ENCODE results near the gene ING4. TPM values are rescaled to one million over a fixed set of nuclear protein-coding genes. Genes with fewer than 3 reads are reported as not detected.

The ING4 gene
- total RNA-seq, 2 donors from 2014 or later = 21.8 to 22.6 TPM

DNA sequence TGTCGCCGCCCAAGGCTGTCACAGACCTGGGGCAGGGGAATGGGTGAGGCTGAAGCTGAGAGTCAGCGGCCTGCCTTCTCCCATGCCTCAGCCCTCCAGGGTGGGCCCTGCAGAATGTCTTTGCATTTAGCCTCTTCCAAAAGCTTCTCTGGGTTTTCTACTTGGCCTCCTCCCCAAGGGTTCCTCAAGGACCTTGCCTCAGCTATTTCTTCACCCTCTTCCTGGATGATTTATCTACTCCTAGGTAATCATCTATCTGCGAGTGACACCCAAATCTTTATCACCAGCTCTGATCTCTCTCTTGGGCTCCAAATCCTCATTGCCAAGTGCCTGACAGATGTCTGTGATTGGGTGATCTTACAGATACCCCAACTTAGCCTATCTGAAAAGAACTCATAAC, 22.4 kb downstream of the ING4 start:
- Histone ChIP-seq H3K4me3 (no peak overlapping the region), H3K4me1 (no peaks in the 10 kb centered on the region), H3K27me3 (no peaks in the 10 kb centered on the region), H3K9me3 (no peaks in the 10 kb centered on the region), H3K27ac (no peak overlapping the region), H3K36me3 (no peaks in the 10 kb centered on the region)
- DNase-seq (ENCODE audit: low spot score) = no peak
- TF ChIP-seq, protein P1, sequence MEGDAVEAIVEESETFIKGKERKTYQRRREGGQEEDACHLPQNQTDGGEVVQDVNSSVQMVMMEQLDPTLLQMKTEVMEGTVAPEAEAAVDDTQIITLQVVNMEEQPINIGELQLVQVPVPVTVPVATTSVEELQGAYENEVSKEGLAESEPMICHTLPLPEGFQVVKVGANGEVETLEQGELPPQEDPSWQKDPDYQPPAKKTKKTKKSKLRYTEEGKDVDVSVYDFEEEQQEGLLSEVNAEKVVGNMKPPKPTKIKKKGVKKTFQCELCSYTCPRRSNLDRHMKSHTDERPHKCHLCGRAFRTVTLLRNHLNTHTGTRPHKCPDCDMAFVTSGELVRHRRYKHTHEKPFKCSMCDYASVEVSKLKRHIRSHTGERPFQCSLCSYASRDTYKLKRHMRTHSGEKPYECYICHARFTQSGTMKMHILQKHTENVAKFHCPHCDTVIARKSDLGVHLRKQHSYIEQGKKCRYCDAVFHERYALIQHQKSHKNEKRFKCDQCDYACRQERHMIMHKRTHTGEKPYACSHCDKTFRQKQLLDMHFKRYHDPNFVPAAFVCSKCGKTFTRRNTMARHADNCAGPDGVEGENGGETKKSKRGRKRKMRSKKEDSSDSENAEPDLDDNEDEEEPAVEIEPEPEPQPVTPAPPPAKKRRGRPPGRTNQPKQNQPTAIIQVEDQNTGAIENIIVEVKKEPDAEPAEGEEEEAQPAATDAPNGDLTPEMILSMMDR (IDR thresholded peaks at IDR 0.05) = no peak

DNA sequence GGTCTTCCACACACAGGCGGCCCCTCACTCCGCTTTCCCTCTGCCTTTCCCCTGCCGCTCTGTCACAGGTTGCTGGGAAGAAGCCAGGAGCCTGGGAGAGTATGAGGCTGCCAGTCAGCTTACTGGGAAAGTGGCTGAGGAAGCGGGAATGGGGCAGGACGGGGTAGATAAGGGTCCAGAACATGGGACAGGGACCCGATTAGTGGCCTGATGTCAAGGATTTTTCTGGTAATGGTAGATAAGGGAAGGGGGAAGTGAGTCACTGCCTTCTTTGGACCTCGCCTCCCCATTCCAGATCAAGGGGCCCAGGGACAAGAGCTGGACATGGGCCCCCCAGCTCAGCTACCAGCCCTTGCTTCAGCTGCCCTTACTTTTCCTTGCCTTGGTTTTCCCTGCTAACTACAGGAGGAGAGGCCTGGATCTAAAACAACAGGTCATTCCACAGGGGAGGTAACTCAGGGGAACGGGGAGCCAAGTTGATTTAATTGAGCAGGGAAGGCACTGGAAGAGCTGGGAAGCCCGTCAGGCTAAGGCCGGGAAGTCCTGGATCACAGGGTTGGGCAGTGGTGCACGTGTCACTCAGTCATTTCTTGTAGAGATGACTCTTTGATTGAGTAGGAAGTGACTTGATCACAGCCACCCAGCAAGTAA, 23.6 kb downstream of the ING4 start:
- H3K36me3 ChIP-seq = no peaks in the 10 kb centered on the region
- H3K9me3 ChIP-seq = no peaks in the 10 kb centered on the region
- no peaks in the 10 kb centered on the region for H3K4me1 ChIP-seq
- TF ChIP-seq, protein P1 (IDR thresholded peaks at IDR 0.05) = no peak
- DNase-seq (ENCODE audit: low spot score) = no peak
- no peak overlapping the region for H3K4me3 ChIP-seq
- no peaks in the 10 kb centered on the region for H3K27me3 ChIP-seq
- H3K27ac ChIP-seq = no peak overlapping the region

DNA sequence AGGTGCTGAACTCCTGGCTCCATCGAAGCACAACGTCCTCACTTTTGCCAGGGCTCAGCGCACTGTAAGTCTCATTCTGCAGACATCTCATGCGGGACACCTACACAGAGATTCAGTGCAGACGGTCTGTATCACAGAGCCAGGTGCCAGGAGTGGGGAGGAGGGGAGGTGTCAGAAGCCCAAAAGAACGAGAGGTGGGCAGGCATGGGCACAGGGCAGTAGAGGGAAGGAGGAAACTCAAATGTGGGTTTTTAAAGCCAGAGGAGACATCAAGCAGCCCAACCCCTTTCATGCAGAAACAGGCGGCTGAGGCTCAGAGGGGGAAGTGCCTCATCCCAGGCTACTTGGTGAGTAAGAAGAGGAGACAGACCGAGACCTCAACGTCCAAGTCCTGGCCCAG, 24.6 kb downstream of the ING4 start:
- Histone ChIP-seq H3K9me3 (no peaks in the 10 kb centered on the region), H3K36me3 (no peaks in the 10 kb centered on the region), H3K27ac (no peak overlapping the region), H3K27me3 (no peaks in the 10 kb centered on the region), H3K4me3 (no peak overlapping the region), H3K4me1 (no peaks in the 10 kb centered on the region)
- no peak for DNase-seq (ENCODE audit: low spot score)
- TF ChIP-seq, protein P1 (IDR thresholded peaks at IDR 0.05) = no peak

DNA sequence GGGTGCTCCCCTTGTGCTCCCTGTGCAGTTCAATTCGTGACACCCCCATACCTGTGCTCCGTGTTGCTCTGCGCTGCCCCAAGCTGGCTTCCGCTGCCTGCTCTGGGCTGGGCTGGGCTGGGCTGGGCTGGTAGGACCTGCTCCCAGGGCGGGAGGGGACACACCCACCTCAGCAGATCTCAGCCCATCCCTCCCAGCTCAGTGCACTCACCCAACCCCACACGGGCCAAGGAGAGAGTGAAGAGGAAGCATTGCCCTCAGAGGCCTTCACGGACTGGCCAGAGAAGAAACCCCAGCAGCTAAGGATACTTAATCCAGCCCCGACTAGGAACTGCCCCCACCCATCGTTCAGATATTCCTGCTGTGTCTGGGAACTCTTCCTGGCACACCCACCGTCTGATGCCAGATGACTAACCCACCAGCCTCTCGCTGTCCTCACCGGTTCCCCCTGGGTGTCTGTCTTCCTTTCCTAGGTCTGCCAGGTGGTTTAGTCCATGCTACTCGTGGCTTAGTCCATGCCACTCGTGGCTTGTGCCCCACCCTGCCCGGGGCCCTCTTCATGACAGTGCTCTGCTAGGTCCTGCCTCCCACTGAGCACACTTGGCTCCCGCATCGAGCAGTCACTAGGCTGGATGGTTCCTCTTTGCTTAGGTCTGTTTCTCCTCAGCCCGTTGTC, 26.9 kb downstream of the ING4 start, which contains the start of gene LPAR5:
Gene LPAR5 (minus strand): TSS at position 104 of the 676 bp plus-strand sequence. CDS start 14,711 bp downstream, outside the sequence.
- no peak within 1 kb of the TSS for H3K4me3 ChIP-seq
- DNase-seq (ENCODE audit: low spot score) = no peak
- H3K27me3 ChIP-seq = no peaks in the 10 kb centered on the region
- peaks cover 0 to 6% of the 10 kb centered on the region in 2 donors for H3K4me1 ChIP-seq
- no peaks in the 10 kb centered on the region for H3K9me3 ChIP-seq
- no peak within 1 kb of the TSS for H3K27ac ChIP-seq
- TF ChIP-seq, protein P1 (IDR thresholded peaks at IDR 0.05) = no peak
- H3K36me3 ChIP-seq = no peaks in the 10 kb centered on the region

DNA sequence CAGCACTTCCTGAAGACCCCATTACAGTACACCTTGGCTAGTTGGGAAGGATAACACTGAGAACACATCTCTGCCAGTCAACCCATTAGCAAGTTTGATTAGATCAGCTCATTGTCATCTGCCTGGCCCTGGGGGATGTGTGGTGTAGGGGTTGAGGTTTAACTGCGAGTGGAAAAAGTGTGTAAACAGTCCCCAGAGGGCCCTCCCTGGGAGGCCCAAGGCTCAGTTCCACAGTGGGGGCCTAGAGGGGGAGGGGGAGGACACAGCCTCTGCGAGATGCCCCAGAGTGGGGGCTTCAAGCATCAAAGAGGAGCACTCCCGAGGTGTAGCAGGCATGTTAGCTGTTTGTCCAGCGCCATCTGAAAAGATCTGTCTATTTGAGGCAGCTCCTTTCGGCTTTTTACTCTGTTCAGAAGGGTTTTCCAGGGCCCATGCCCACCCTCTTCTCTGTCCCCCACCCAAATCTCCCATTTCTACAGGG, 27.5 kb downstream of the ING4 start:
- H3K27ac ChIP-seq = no peak overlapping the region
- H3K36me3 ChIP-seq = no peaks in the 10 kb centered on the region
- H3K4me3 ChIP-seq = no peak overlapping the region
- no peak for DNase-seq (ENCODE audit: low spot score)
- peaks cover 0 to 6% of the 10 kb centered on the region in 2 donors for H3K4me1 ChIP-seq
- TF ChIP-seq, protein P1 (IDR thresholded peaks at IDR 0.05) = no peak
- H3K9me3 ChIP-seq = no peaks in the 10 kb centered on the region
- H3K27me3 ChIP-seq = no peaks in the 10 kb centered on the region
